ENCODE data around the gene PLCL1. TPM values are rescaled to one million over a fixed set of nuclear protein-coding genes. Genes with fewer than 3 reads are reported as not detected.

The PLCL1 gene
- total RNA-seq, 1 donor from 2014 or later = 14.3 TPM

Other genes starting within 250 kb of the PLCL1 start
- gene RFTN2, start 129.0 kb upstream of the PLCL1 start, total RNA-seq = 4.8 TPM
- gene MARS2, start 99.2 kb upstream of the PLCL1 start, total RNA-seq = 6.5 TPM
- gene BOLL, start 19.3 kb upstream of the PLCL1 start, total RNA-seq = not detected